GM12892 (cell line): Measurements from ENCODE around the gene TLE5.

Source experiments
- POLR2A ChIP-seq: IDR thresholded peaks from 2 replicates; pipeline ENCODE4 v1.6.1; 2011; ENCODE audit warnings: low read depth, low read length, control low read depth
- POLR2AphosphoS5 ChIP-seq: IDR thresholded peaks from 2 replicates; pipeline ENCODE4 v1.6.1; 2011; ENCODE audit warnings: low read depth, low read length, control low read depth
- TAF1 ChIP-seq: IDR thresholded peaks from 2 replicates; pipeline ENCODE4 v1.6.1; 2011; ENCODE audit warnings: low read depth, mild to moderate bottlenecking, control low read depth, low read length, borderline replicate concordance

DNA sequence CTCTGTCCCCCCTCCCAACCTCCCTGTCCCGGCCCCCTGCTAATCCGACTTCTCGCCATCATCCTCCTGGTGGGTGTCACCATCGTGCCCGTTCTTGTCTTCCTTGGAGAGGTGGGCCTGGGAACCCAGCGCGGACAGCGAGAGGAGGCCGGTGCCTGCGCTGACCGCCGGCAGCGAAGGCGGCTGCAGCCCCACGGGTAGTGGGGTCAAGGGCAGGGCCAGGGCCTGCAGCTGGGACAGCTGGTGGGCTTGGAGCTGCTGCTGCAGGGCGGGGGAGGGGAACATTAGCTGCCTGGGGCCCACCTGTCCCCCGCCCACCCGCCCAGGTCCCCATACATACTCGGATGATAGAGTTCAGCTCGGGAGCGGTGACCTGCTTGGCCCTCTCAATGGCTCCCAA is 8.5 kb downstream of the TLE5 start:
- TF ChIP-seq POLR2A: no peak
- TF ChIP-seq POLR2AphosphoS5: no peak
- TF ChIP-seq TAF1: no peak
